ENCODE data around the gene HUS1.
A peak's percentile ranks its signal among the peaks of the same experiment; 100 is the strongest.

HUS1 gene

GRCh38 chr7:47979145-47979831 lies at the start of gene HUS1 (continued):
- no peak for TF ChIP-seq ZNF548 (tag by site-specific recombination; IDR thresholded peaks at IDR 0.05)
- peak; percentile 85 for TF ChIP-seq ZFP69B (tag by site-specific recombination; IDR thresholded peaks at IDR 0.05)
- 0 out of 2 replicates have a peak, but pooled peaks have one; percentile 63 for TF ChIP-seq ZSCAN23 (tag by site-specific recombination; IDR thresholded peaks at IDR 0.05)
- TF ChIP-seq ZNF544 (tag by site-specific recombination; IDR thresholded peaks at IDR 0.05) = no peak
- TF ChIP-seq ZNF274 (IDR thresholded peaks at IDR 0.05; ENCODE audit: low read length) = no peak
- TF ChIP-seq ZNF274 (tag by site-specific recombination; IDR thresholded peaks at IDR 0.05; ENCODE audit: borderline replicate concordance) = no peak
- TF ChIP-seq ZNF449 (tag by site-specific recombination; IDR thresholded peaks at IDR 0.05) = peak; percentile 31; the same call in 1 of the 2 replicates
- TF ChIP-seq ZNF791 (tag by site-specific recombination; IDR thresholded peaks at IDR 0.05) = no peak
- TF ChIP-seq ZNF366 (tag by site-specific recombination; conservative IDR thresholded peaks at IDR 0.05) = peak; percentile 85
- no peak for TF ChIP-seq PBX3 (CRISPR knock-in tag; IDR thresholded peaks at IDR 0.05)
- TF ChIP-seq ZNF404 (tag by site-specific recombination; IDR thresholded peaks at IDR 0.05) = no peak
- TF ChIP-seq ZNF701 (tag by site-specific recombination; IDR thresholded peaks at IDR 0.05) = no peak
- 0 out of 2 replicates have a peak, but pooled peaks have one; percentile 14 for TF ChIP-seq ZNF664 (tag by site-specific recombination; IDR thresholded peaks at IDR 0.05)
- peak; percentile 95 for TF ChIP-seq SP3 (tag by site-specific recombination; IDR thresholded peaks at IDR 0.05)
- TF ChIP-seq KLF10 (tag by site-specific recombination; IDR thresholded peaks at IDR 0.05) = 0 out of 2 replicates have a peak, but pooled peaks have one; percentile 47
- TF ChIP-seq ZNF211 (tag by site-specific recombination; IDR thresholded peaks at IDR 0.05; ENCODE audit: low read depth) = no peak
- no peak for TF ChIP-seq ZNF184 (tag by site-specific recombination; IDR thresholded peaks at IDR 0.05)
- TF ChIP-seq ZNF585B (tag by site-specific recombination; IDR thresholded peaks at IDR 0.05) = 0 out of 2 replicates have a peak, but pooled peaks have one; percentile 12
- 0 out of 2 replicates have a peak, but pooled peaks have one; percentile 83 for TF ChIP-seq HOXC10 (CRISPR knock-in tag; IDR thresholded peaks at IDR 0.05)
- TF ChIP-seq ZNF843 (tag by site-specific recombination; IDR thresholded peaks at IDR 0.05) = peak; percentile 68; the same call in 1 of the 2 replicates
- TF ChIP-seq HOXA7 (CRISPR knock-in tag; IDR thresholded peaks at IDR 0.05; ENCODE audit: borderline replicate concordance) = no peak
- peak; percentile 95 for TF ChIP-seq KLF8 (tag by site-specific recombination; IDR thresholded peaks at IDR 0.05)
- no peak for TF ChIP-seq ZNF23 (tag by site-specific recombination; IDR thresholded peaks at IDR 0.05; ENCODE audit: borderline replicate concordance)
- 0 out of 2 replicates have a peak, but pooled peaks have one; percentile 48 for TF ChIP-seq INSM2 (tag by site-specific recombination; IDR thresholded peaks at IDR 0.05)
- no peak for TF ChIP-seq ZNF37A (tag by site-specific recombination; IDR thresholded peaks at IDR 0.05)
- no peak for TF ChIP-seq SALL2 (tag by site-specific recombination; IDR thresholded peaks at IDR 0.05; ENCODE audit: borderline replicate concordance)
- peak; percentile 85 for TF ChIP-seq YY1 (tag by site-specific recombination; IDR thresholded peaks at IDR 0.05)
- no peak for TF ChIP-seq ZBTB48 (tag by site-specific recombination; IDR thresholded peaks at IDR 0.05)
- no peak for TF ChIP-seq ZNF645 (tag by site-specific recombination; IDR thresholded peaks at IDR 0.05)
- TF ChIP-seq REST (tag by site-specific recombination; IDR thresholded peaks at IDR 0.05) = no peak
- 0 out of 2 replicates have a peak, but pooled peaks have one; percentile 59 for TF ChIP-seq ZSCAN18 (tag by site-specific recombination; IDR thresholded peaks at IDR 0.05)
